ENCODE measurements around the gene TEKTIP1. TPM values are rescaled to one million over a fixed set of nuclear protein-coding genes. Genes with fewer than 3 reads are reported as not detected.
A peak's percentile ranks its signal among the peaks of the same experiment; 100 is the strongest.

The TEKTIP1 gene
- total and polyA plus RNA-seq, 2 of the 4 experiments (the other 2 are of a cell fraction) = not detected

- no TSS peak for BruUV-seq (replicated peaks)
- CTCF ChIA-PET = interaction anchor here (0.7 kb wide), 1 partner anchor 77 kb away, joined by 3 read pairs; no protein-coding TSS in a partner anchor
- dilution Hi-C loops (cut with HindIII; ENCODE audit: low sequenced_read_pairs, unreplicated experiment) = no loop called here
Observed at GRCh38 chr19:3505598-3506383, 33.2 kb upstream of the TEKTIP1 start, which contains the start of gene FZR1. Gene FZR1 (plus strand): TSS chr19:3506311. CDS start chr19:3522990, 16,679 bp downstream.

More at GRCh38 chr19:3505598-3506383, 33.2 kb upstream of the TEKTIP1 start, which contains the start of gene FZR1:
- Histone ChIP-seq H3K9ac (ENCODE audit: low read depth, low read length) (peak within 1 kb of the TSS; percentile 90), H4K5ac (ENCODE audit: low read depth, low read length) (peak within 1 kb of the TSS; percentile 84), H3K4me1 (ENCODE audit: control insufficient read depth, insufficient read depth, low read length) (peaks cover 16% of the 10 kb centered on the region), H3K27me3 (ENCODE audit: control insufficient read depth, insufficient read depth, low read length) (no peaks in the 10 kb centered on the region), H4K20me1 (ENCODE audit: insufficient read depth, low read length) (peaks cover 36% of the 10 kb centered on the region), H2AFZ (replicated peaks; ENCODE audit: low read length, poor library complexity) (peak within 1 kb of the TSS; percentile 93), H3K36me3 (ENCODE audit: control insufficient read depth, insufficient read depth, low read length) (peaks cover 10% of the 10 kb centered on the region), H2BK5ac (ENCODE audit: low read depth, low read length, poor library complexity, severe bottlenecking) (peak within 1 kb of the TSS; percentile 82), H2BK120ac (ENCODE audit: low read depth, low read length) (peak within 1 kb of the TSS; percentile 50), H2AK9ac (replicated peaks; ENCODE audit: low read depth, low read length, poor library complexity) (peak within 1 kb of the TSS; percentile 98), H4K8ac (ENCODE audit: low read depth in 2 of 2, low read length in 2 of 2) (peak within 1 kb of the TSS; percentile 90 to 91), H3K9me1 (ENCODE audit: insufficient read depth, low read length) (peaks cover 18% of the 10 kb centered on the region), H4K91ac (ENCODE audit: insufficient read depth, low read depth, low read length) (peak within 1 kb of the TSS; percentile 96), H2BK20ac (ENCODE audit: low read depth, low read length) (peak within 1 kb of the TSS; percentile 73; the same call in 1 of the 2 replicates), H2AK5ac (ENCODE audit: low read depth, low read length) (peak within 1 kb of the TSS; percentile 89), H3K4ac (ENCODE audit: low read depth, low read length) (peak within 1 kb of the TSS; percentile 88), H3K56ac (ENCODE audit: extremely low read depth, insufficient read depth, low read length) (peak within 1 kb of the TSS; percentile 52), H3K4me2 (ENCODE audit: low read depth, low read length) (peak within 1 kb of the TSS; percentile 98), H3K9me3 (ENCODE audit: control insufficient read depth, insufficient read depth, low read length) (no peaks in the 10 kb centered on the region), H3K23ac (ENCODE audit: low read depth, low read length) (peak within 1 kb of the TSS; percentile 85), H3K79me1 (ENCODE audit: low read depth in 1 of 2, low read length in 2 of 2) (peaks cover 0 to 51% of the 10 kb centered on the region in 2 experiments; a peak in 2 of 4 replicates), H3K27ac (ENCODE audit: insufficient read depth, low read length) (peak within 1 kb of the TSS; percentile 74), H3K4me3 (ENCODE audit: insufficient read depth, low read depth, low read length) (peak within 1 kb of the TSS; percentile 68), H3K14ac (replicated peaks; ENCODE audit: low read depth, low read length) (peak within 1 kb of the TSS; percentile 88), H3K18ac (ENCODE audit: low read depth, low read length) (peak within 1 kb of the TSS; percentile 44; the same call in 1 of the 2 replicates), H2BK15ac (ENCODE audit: low read depth, low read length) (peak within 1 kb of the TSS; percentile 65; the same call in 1 of the 3 replicates)
- no peak for TF ChIP-seq MAFK (IDR thresholded peaks at IDR 0.05; ENCODE audit: low read depth, low read length)
- TF ChIP-seq POLR2A (IDR thresholded peaks at IDR 0.05; ENCODE audit: low read depth, low read length) = peak; percentile 19; the same call in 1 of the 2 replicates
- no peak for TF ChIP-seq RFX5 (IDR thresholded peaks at IDR 0.05; ENCODE audit: low read depth, low read length)
- TF ChIP-seq CHD1 (IDR thresholded peaks at IDR 0.05; ENCODE audit: low read depth, low read length) = no peak
- peak; percentile 83; the same call in 1 of the 2 replicates for TF ChIP-seq MAZ (IDR thresholded peaks at IDR 0.05; ENCODE audit: borderline replicate concordance, low read depth, low read length)
- TF ChIP-seq FOS (IDR thresholded peaks at IDR 0.05; ENCODE audit: low read depth, low read length) = no peak
- no peak for TF ChIP-seq RCOR1 (IDR thresholded peaks at IDR 0.05; ENCODE audit: insufficient replicate concordance, low read length)
- ATAC-seq (ENCODE audit: low read depth) = peak; percentile 96
- peak; percentile 98 for DNase-seq
- POLR2A ChIA-PET (ENCODE audit: unreplicated experiment) = interaction anchor here (0.6 kb wide), 1 partner anchor 137 kb away, joined by 3 read pairs; no protein-coding TSS in a partner anchor
- intact Hi-C loops (cut with micrococcal nuclease) (loop anchor here (5.0 kb wide), 1 partner anchor 122 kb away; the partner anchor contains the start of gene CACTIN), in situ Hi-C loops (cut with MboI; ENCODE audit: low sequenced_read_pairs) (no loop called here)
- WGBS, 2 experiments (ENCODE audit: extremely low coverage in 2 of 2, insufficient read length in 1 of 2) = 10% methylated on average over 20 of the region's 79 CpGs; no CpG with 5 or more reads in 1 of the 2 experiments

Measured in IMR-90 (cell line).